VCaP (cell line): ENCODE measurements around the gene RAC2.

Source experiments
- H3K27ac ChIP-seq: fragments of 450-650 bp; 2 replicates; pipeline ENCODE4 v1.5.1; 2017
- TF ChIP-seq, protein P1 (sequence below): fragments of 450-650 bp; conservative IDR thresholded peaks from 2 replicates; pipeline ENCODE4 v1.5.1; 2017; ENCODE audit warnings: mild to moderate bottlenecking, moderate library complexity

RAC2 gene

GRCh38 chr22:37287550-37287951, 43.5 kb upstream of the RAC2 start:
- TF ChIP-seq, protein P1, sequence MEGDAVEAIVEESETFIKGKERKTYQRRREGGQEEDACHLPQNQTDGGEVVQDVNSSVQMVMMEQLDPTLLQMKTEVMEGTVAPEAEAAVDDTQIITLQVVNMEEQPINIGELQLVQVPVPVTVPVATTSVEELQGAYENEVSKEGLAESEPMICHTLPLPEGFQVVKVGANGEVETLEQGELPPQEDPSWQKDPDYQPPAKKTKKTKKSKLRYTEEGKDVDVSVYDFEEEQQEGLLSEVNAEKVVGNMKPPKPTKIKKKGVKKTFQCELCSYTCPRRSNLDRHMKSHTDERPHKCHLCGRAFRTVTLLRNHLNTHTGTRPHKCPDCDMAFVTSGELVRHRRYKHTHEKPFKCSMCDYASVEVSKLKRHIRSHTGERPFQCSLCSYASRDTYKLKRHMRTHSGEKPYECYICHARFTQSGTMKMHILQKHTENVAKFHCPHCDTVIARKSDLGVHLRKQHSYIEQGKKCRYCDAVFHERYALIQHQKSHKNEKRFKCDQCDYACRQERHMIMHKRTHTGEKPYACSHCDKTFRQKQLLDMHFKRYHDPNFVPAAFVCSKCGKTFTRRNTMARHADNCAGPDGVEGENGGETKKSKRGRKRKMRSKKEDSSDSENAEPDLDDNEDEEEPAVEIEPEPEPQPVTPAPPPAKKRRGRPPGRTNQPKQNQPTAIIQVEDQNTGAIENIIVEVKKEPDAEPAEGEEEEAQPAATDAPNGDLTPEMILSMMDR = no peak
- no peak overlapping the region for H3K27ac ChIP-seq

DNA sequence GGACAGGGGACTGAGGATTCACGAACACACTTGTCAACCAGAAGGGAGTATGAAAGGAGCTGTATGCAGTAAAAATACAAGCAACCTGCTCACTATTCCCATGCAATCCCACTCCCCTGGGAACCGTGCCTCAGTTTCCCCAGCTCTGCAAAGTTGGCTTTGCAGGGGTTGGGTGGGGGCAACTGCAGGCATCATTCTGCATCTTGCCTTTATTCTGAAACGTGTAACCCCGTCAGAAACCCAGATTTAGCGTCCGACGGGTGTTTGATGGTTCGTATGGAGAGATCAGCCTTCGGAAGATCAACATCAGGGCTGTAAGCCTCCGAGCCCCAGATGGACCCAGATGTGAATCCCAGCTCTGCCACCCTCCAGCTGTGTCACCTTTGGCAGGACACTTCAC, 41.9 kb upstream of the RAC2 start:
- TF ChIP-seq, protein P1 = no peak
- no peak overlapping the region for H3K27ac ChIP-seq

GRCh38 chr22:37284805-37285355, 40.8 kb upstream of the RAC2 start:
- no peak overlapping the region for H3K27ac ChIP-seq
- TF ChIP-seq, protein P1 = no peak

GRCh38 chr22:37284126-37284804, 40.2 kb upstream of the RAC2 start:
- TF ChIP-seq, protein P1 = no peak
- no peak overlapping the region for H3K27ac ChIP-seq

- TF ChIP-seq, protein P1 = no peak
- H3K27ac ChIP-seq = no peak overlapping the region
These were observed 39.4 kb upstream of the RAC2 start for GRCh38 chr22:37283393-37283937.

DNA sequence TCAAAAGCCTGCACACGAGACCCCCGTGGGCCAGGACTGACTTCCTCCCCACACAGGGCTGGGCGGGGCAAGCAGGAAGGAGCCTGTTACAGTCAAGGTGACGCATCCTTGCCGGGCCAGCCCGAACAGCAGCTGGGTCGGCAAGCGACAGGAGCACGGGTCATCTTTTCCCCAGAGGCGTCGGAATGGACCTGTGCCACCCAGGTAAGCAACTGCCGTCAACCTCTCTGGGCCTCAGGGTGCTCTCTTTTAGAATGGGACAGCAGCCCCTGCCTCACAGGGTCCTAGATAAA, 38.3 kb upstream of the RAC2 start, which contains the start of gene CYTH4:
CYTH4 (plus strand) TSS at position 124 of the 293 bp plus-strand sequence; CDS start at position 186, 62 bp downstream.
- no peak within 1 kb of the TSS for H3K27ac ChIP-seq
- TF ChIP-seq, protein P1 = no peak

DNA sequence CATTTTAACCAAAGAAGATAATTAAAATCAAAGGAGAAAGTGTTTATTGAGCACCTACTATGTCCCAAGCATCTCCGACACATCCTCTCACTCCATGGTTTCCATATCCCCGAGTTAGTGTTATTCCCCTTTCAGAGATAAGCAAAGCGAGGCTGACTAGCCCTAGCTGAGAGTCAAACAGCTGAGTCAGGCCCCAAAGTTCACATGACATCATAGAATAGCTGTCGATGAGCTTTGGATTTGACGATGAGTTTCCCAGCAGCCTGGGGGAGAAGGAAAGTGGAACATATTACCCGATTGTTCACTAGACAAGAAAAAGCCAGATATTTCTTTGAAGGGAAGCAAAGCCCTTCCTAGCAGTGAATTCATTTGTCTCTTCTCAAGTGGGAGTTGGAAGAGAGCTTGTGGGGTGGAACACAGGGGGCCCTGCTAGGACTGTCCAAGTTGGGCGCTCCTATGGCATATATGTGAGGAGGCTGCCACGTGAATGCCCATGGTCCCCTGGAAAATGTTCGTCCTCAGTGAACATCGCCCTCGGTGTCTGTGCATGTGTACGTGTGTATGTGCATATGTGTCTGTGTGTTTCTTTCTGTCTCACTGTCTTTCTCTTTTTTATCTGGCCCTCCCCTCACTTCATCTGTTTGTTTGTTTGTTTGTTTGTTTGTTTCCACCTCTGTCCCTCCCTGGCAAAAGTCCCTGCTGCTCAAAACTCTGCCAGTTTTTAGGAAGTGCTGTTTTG, 37.7 kb upstream of the RAC2 start:
- TF ChIP-seq, protein P1 = no peak
- H3K27ac ChIP-seq = no peak overlapping the region
